Kidney (tissue), 14 donors: Measurements from ENCODE around the gene CFAP52. TPM values are rescaled to one million over a fixed set of nuclear protein-coding genes. Genes with fewer than 3 reads are reported as not detected.
"Not testable (repeated sequence)": the region's sequence is repeated elsewhere in the genome, so short reads cannot be mapped to it uniquely, and the experiment has no call there.

Experiments used
- DNase-seq, 5 donors: peaks; one replicate each; pipeline ENCODE4 v3.0.0-alpha.2; 2013 to 2020
- FAIRE-seq: peaks from 2 replicates; lab custom pipeline; 2012; peaks lifted over from hg19 to GRCh38; lab: Jason Lieb, UNC
- H3K27ac ChIP-seq, 2 donors: one replicate each; pipeline ENCODE4 v1.7.0; 2013; ENCODE audit warnings: low read depth in 2 of 2, low read length in 2 of 2, inconsistent platforms in 1 of 2
- H3K27me3 ChIP-seq: one replicate; pipeline ENCODE4 v1.7.1; 2013; ENCODE audit warnings: low read length, inconsistent platforms; ENCODE audit not compliant: control insufficient read depth, insufficient read depth
- H3K36me3 ChIP-seq, 3 donors: one replicate each; pipeline versions ENCODE4 v1.7.0 to v1.7.1; 2013; ENCODE audit warnings: low read length in 3 of 3, control low read depth in 1 of 3, inconsistent platforms in 1 of 3; ENCODE audit not compliant: insufficient read depth in 3 of 3, control insufficient read depth in 2 of 3
- H3K4me1 ChIP-seq, 3 donors: one replicate each; pipeline versions ENCODE4 v1.7.0 to v1.7.1; 2013; ENCODE audit warnings: low read length in 3 of 3, inconsistent platforms in 1 of 3, low read depth in 1 of 3; ENCODE audit not compliant: control insufficient read depth in 2 of 3, insufficient read depth in 2 of 3
- H3K4me3 ChIP-seq, 3 donors: one replicate each; pipeline versions ENCODE4 v1.7.0 to v1.8.1; 2013; ENCODE audit warnings: low read length in 3 of 3, control low read depth in 1 of 3, inconsistent platforms in 1 of 3
- H3K9ac ChIP-seq, 3 donors: one replicate each; pipeline versions ENCODE4 v1.7.0 to v1.7.1; 2013; ENCODE audit warnings: low read length in 3 of 3, control low read depth in 1 of 3, inconsistent platforms in 1 of 3
- H3K9me3 ChIP-seq, 3 donors: one replicate each; pipeline versions ENCODE4 v1.7.0 to v1.7.1; 2013; ENCODE audit warnings: low read length in 3 of 3, control low read depth in 1 of 3, inconsistent platforms in 1 of 3; ENCODE audit not compliant: control insufficient read depth in 2 of 3, insufficient read depth in 1 of 3
- CTCF ChIP-seq: IDR thresholded peaks from 3 replicates; pipeline ENCODE4 v1.5.1; 2012; ENCODE audit warnings: mild to moderate bottlenecking, moderate library complexity, borderline replicate concordance; ENCODE audit not compliant: insufficient read depth; ENCODE audit errors: extremely low read depth
- intact Hi-C: fragments of 100-400 bp; cut with DNase I; formaldehyde crosslinking; loops from one replicate; pipeline ENCODE4 v1.11.1; 2022
- polyA plus RNA-seq: library from polyadenylated mRNA; stranded (reverse); fragments of 350-450 nt; fragmentation: Illumina TruSeq; extraction: RNeasy Lipid Tissue Mini Kit (QIAGEN cat#74804); gene quantifications from one replicate; pipeline ENCODE4 v1.2.3, GENCODE V29; 2014; ENCODE audit warnings: low read depth, low replicate concordance; ENCODE audit not compliant: insufficient read depth
- total RNA-seq: library from RNA; stranded (reverse); fragmentation: NEBNext Ultra II Directional; extraction: Animal tissue kit (Norgen Biotek cat#: 25700); gene quantifications from one replicate; pipeline ENCODE4 v1.2.1, GENCODE V29; 2021
- donor health status: control.
- donor health status: control.
- donor health status: control.
- donor health status: control.
- donor health status: control.
- donor health status: DM: yes; HTN: yes; CAD: no.
- donor health status: Normal renal cell carcinoma (clear cell type).

CFAP52 gene
- total and polyA plus RNA-seq, 2 donors from 2014 or later = 1.7 TPM; not detected in 1

- H3K36me3 ChIP-seq = no peaks in the 10 kb centered on the region
- no peak for FAIRE-seq
- no peaks in the 10 kb centered on the region for H3K27me3 ChIP-seq
- H3K4me1 ChIP-seq = no peaks in the 10 kb centered on the region
- H3K9ac ChIP-seq = no peak overlapping the region
- H3K4me3 ChIP-seq = no peak overlapping the region
- no peak overlapping the region for H3K27ac ChIP-seq
- no peaks in the 10 kb centered on the region for H3K9me3 ChIP-seq
- TF ChIP-seq CTCF = no peak
- intact Hi-C loops = no loop called here
- no peak for DNase-seq
These were observed 56.3 kb downstream of the CFAP52 start for GRCh38 chr17:9632741-9633140.

- no peak overlapping the region for H3K27ac ChIP-seq
- no peaks in the 10 kb centered on the region for H3K27me3 ChIP-seq
- no peak overlapping the region for H3K9ac ChIP-seq
- no peaks in the 10 kb centered on the region for H3K36me3 ChIP-seq
- TF ChIP-seq CTCF = no peak
- FAIRE-seq = no peak
- H3K4me1 ChIP-seq = no peaks in the 10 kb centered on the region
- no peak overlapping the region for H3K4me3 ChIP-seq
- no peaks in the 10 kb centered on the region for H3K9me3 ChIP-seq
- DNase-seq = no peak
- intact Hi-C loops = no loop called here
These were observed 58.9 kb downstream of the CFAP52 start for GRCh38 chr17:9635340-9635739.

- Histone ChIP-seq H3K36me3 (no peaks in the 10 kb centered on the region), H3K27ac (no peak overlapping the region), H3K9me3 (no peaks in the 10 kb centered on the region), H3K9ac (no peak overlapping the region), H3K4me3 (no peak overlapping the region), H3K4me1 (no peaks in the 10 kb centered on the region), H3K27me3 (no peaks in the 10 kb centered on the region)
- DNase-seq (peak in 1 of 5 donors; percentile 6), FAIRE-seq (no peak)
- intact Hi-C loops = no loop called here
- TF ChIP-seq CTCF = no peak
These were observed 60.1 kb downstream of the CFAP52 start for GRCh38 chr17:9636501-9636900.

GRCh38 chr17:9640388-9640787, 63.9 kb downstream of the CFAP52 start:
- H3K9me3 ChIP-seq, intact Hi-C loops, H3K9ac ChIP-seq, H3K4me1 ChIP-seq, H3K27me3 ChIP-seq, DNase-seq, H3K27ac ChIP-seq, FAIRE-seq, H3K4me3 ChIP-seq, H3K36me3 ChIP-seq: not testable (repeated sequence)
